Body of pancreas (tissue), 4 donors: ENCODE measurements around the gene CACNA1G. TPM values are rescaled to one million over a fixed set of nuclear protein-coding genes. Genes with fewer than 3 reads are reported as not detected.

Experiments
- ATAC-seq: fragments of 150-250 bp; one replicate; pipeline ENCODE4 v1.9.1; 2016
- DNase-seq, 4 donors: peaks; one replicate each; pipeline ENCODE4 v3.0.0-alpha.2; 2019
- H3K27ac ChIP-seq, 4 donors: fragments of 200-600 bp; sonication (generic); 1 replicate in 3 of 4; 2 replicates in 1 of 4; pipeline versions ENCODE4 v1.5.1 to v1.6.1; 2016 to 2019; ENCODE audit warnings: mild to moderate bottlenecking in 1 of 4, mixed read lengths in 1 of 4, moderate library complexity in 1 of 4
- H3K27me3 ChIP-seq, 2 donors: fragments of 200-600 bp; sonication (generic); one replicate each; pipeline ENCODE4 v1.6.0; 2016; ENCODE audit warnings: mild to moderate bottlenecking in 1 of 2
- H3K36me3 ChIP-seq, 2 donors: fragments of 200-600 bp; sonication (generic); replicated peaks in 1 of 2; 2 replicates each; pipeline ENCODE4 v1.5.1; 2016; ENCODE audit warnings: low read depth in 2 of 2; ENCODE audit not compliant: insufficient read depth in 1 of 2
- H3K4me1 ChIP-seq: fragments of 200-600 bp; sonication (generic); one replicate; pipeline ENCODE4 v1.6.0; 2016
- H3K4me3 ChIP-seq, 2 donors: fragments of 200-600 bp; sonication (generic); 1 replicate in 1 of 2; 2 replicates in 1 of 2; pipeline ENCODE4 v1.5.1; 2016 to 2019
- H3K9me3 ChIP-seq, 3 donors: fragments of 200-600 bp; sonication (generic); 1 replicate in 2 of 3; 2 replicates in 1 of 3; pipeline ENCODE4 v1.5.1; 2016
- CTCF ChIP-seq, 7 experiments: fragments of 450-650 bp in 4 of 7; fragments of 200-600 bp in 3 of 7; sonication (generic) in 3 of 7; IDR thresholded peaks; one replicate each; pipeline ENCODE4 v1.5.1; 2016 to 2019; ENCODE audit warnings: antibody characterized with exemption in 7 of 7
- POLR2A ChIP-seq, 3 donors: fragments of 450-650 bp; IDR thresholded peaks; one replicate each; pipeline ENCODE4 v1.6.1; 2016; ENCODE audit warnings: antibody characterized with exemption in 3 of 3, mild to moderate bottlenecking in 2 of 3
- WGBS, 2 donors: methylation state at CpG; one replicate each; pipeline ENCODE4 v1.1.5; 2017; 5-methylcytosine and 5-hydroxymethylcytosine counted together
- intact Hi-C: fragments of 100-400 bp; cut with DNase I; formaldehyde crosslinking; loops from one replicate; pipeline ENCODE4 v1.15.1; 2023
- total RNA-seq, 2 donors: library from RNA; depleted of rRNA; stranded (reverse); fragments of >200 nt; gene quantifications; one replicate each; pipeline ENCODE4 v1.1.0, GENCODE V29; 2016

CACNA1G gene
- total RNA-seq, 2 donors from 2014 or later, result 0.26 to 0.33 TPM

GRCh38 chr17:50620237-50620636 is 59.7 kb downstream of the CACNA1G start:
- 59 to 70% methylated on average over 5 of the region's 5 CpGs for WGBS, 2 donors

DNA sequence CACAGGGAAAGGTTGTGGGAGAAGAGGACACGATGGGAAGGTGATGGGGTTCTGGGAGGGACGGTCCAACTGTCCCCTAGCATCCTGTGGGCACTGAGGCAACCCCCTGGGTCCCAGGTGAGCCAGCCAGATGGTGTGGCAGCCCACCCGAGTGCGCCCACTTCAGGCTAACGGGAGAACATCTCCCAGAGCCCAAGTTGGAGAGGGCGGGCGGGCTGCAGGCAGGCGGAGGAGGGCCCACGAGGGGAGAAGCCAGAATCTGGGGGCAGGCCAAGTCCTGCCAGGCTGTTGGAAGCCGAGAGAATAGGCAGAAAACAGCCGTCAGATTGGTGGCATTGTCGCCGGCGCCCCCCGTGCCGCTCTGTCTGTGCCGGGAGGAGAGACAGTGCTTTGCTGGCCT is 60.3 kb downstream of the CACNA1G start:
- intact Hi-C loops, result loop anchor here (5.0 kb wide), 1 partner anchor 69 kb away; no protein-coding TSS in a partner anchor
- TF ChIP-seq CTCF (IDR thresholded peaks at IDR 0.05), result no peak
- TF ChIP-seq POLR2A (IDR thresholded peaks at IDR 0.05), result no peak
- no peak overlapping the region for H3K27ac ChIP-seq
- no peak for DNase-seq
- peaks cover under 1% of the 10 kb centered on the region for H3K4me1 ChIP-seq
- no peaks in the 10 kb centered on the region for H3K9me3 ChIP-seq
- H3K36me3 ChIP-seq, result no peaks in the 10 kb centered on the region
- no peak overlapping the region for H3K4me3 ChIP-seq
- 61 to 66% methylated on average over 17 of the region's 17 CpGs for WGBS, 2 donors
- ATAC-seq, result no peak
- H3K27me3 ChIP-seq, result no peaks in the 10 kb centered on the region

More at GRCh38 chr17:50620237-50620636, 59.7 kb downstream of the CACNA1G start:
- no peak overlapping the region for H3K4me3 ChIP-seq
- intact Hi-C loops, result loop anchor here (5.0 kb wide), 1 partner anchor 68 kb away; no protein-coding TSS in a partner anchor
- TF ChIP-seq POLR2A (IDR thresholded peaks at IDR 0.05) (no peak), CTCF (IDR thresholded peaks at IDR 0.05) (no peak)
- H3K9me3 ChIP-seq, result no peaks in the 10 kb centered on the region
- H3K4me1 ChIP-seq, result no peaks in the 10 kb centered on the region
- H3K27me3 ChIP-seq, result no peaks in the 10 kb centered on the region
- H3K36me3 ChIP-seq, result no peaks in the 10 kb centered on the region
- ATAC-seq, result no peak
- DNase-seq, result no peak
- H3K27ac ChIP-seq, result no peak overlapping the region

DNA sequence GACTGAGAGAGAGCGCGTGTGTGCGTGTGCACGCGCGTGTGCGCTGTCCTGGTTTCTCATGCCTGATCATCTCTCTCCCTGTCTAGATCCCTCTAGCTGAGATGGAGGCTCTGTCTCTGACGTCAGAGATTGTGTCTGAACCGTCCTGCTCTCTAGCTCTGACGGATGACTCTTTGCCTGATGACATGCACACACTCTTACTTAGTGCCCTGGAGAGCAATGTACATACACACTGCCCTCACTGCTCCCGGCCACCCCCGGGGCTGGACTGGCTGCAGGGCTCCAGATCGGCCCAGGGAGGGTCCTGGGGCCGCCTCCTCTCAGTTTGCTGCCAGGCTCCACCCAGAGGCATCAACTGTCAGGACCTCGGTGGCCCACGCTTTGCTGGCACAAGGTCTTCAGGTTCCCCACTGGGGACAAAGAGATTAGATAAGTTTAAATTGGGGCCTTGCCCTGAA is 61.1 kb downstream of the CACNA1G start:
- TF ChIP-seq CTCF (IDR thresholded peaks at IDR 0.05), result no peak
- no peak for TF ChIP-seq POLR2A (IDR thresholded peaks at IDR 0.05)
- H3K27me3 ChIP-seq, result no peaks in the 10 kb centered on the region
- no peak overlapping the region for H3K27ac ChIP-seq
- 59 to 74% methylated on average over 12 to 16 of the region's 16 CpGs for WGBS, 2 donors
- H3K4me1 ChIP-seq, result peaks cover 6% of the 10 kb centered on the region
- H3K36me3 ChIP-seq, result no peaks in the 10 kb centered on the region
- H3K9me3 ChIP-seq, result no peaks in the 10 kb centered on the region
- no peak for DNase-seq
- no peak for ATAC-seq
- no peak overlapping the region for H3K4me3 ChIP-seq
- intact Hi-C loops, result loop anchor here (5.0 kb wide), 1 partner anchor 69 kb away; no protein-coding TSS in a partner anchor

GRCh38 chr17:50624321-50624934 is 63.9 kb downstream of the CACNA1G start:
- no peak for TF ChIP-seq POLR2A (IDR thresholded peaks at IDR 0.05)
- TF ChIP-seq CTCF (IDR thresholded peaks at IDR 0.05), result no peak
- H3K27ac ChIP-seq, result no peak overlapping the region
- no peaks in the 10 kb centered on the region for H3K27me3 ChIP-seq
- DNase-seq (no peak), ATAC-seq (no peak)
- WGBS, 2 donors, result 67 to 83% methylated on average over 5 to 7 of the region's 7 CpGs
- no peaks in the 10 kb centered on the region for H3K36me3 ChIP-seq
- no peak overlapping the region for H3K4me3 ChIP-seq
- H3K9me3 ChIP-seq, result no peaks in the 10 kb centered on the region
- intact Hi-C loops, result loop anchor here (5.0 kb wide), 1 partner anchor 72 kb away; no protein-coding TSS in a partner anchor
- H3K4me1 ChIP-seq, result peaks cover 17% of the 10 kb centered on the region
